Lower leg skin (tissue), 3 donors: ENCODE measurements around the gene MUC2.

ENCODE experiments used
- CTCF ChIP-seq, 3 donors: fragments of 450-650 bp; IDR thresholded peaks; one replicate each; pipeline ENCODE4 v1.5.1; 2016; ENCODE audit warnings: antibody characterized with exemption in 3 of 3, mild to moderate bottlenecking in 3 of 3, moderate library complexity in 2 of 3
- POLR2A ChIP-seq, 2 donors: fragments of 450-650 bp; IDR thresholded peaks; one replicate each; pipeline ENCODE4 v1.6.1; 2016 to 2017; ENCODE audit warnings: antibody characterized with exemption in 2 of 2, mild to moderate bottlenecking in 1 of 2, moderate library complexity in 1 of 2

- TF ChIP-seq CTCF (IDR thresholded peaks at IDR 0.05) = no peak
- TF ChIP-seq POLR2A (IDR thresholded peaks at IDR 0.05) = no peak
Observed at GRCh38 chr11:1102996-1103395, 28.3 kb downstream of the MUC2 start.
